Measurements from ENCODE around the gene SVEP1.

DNA sequence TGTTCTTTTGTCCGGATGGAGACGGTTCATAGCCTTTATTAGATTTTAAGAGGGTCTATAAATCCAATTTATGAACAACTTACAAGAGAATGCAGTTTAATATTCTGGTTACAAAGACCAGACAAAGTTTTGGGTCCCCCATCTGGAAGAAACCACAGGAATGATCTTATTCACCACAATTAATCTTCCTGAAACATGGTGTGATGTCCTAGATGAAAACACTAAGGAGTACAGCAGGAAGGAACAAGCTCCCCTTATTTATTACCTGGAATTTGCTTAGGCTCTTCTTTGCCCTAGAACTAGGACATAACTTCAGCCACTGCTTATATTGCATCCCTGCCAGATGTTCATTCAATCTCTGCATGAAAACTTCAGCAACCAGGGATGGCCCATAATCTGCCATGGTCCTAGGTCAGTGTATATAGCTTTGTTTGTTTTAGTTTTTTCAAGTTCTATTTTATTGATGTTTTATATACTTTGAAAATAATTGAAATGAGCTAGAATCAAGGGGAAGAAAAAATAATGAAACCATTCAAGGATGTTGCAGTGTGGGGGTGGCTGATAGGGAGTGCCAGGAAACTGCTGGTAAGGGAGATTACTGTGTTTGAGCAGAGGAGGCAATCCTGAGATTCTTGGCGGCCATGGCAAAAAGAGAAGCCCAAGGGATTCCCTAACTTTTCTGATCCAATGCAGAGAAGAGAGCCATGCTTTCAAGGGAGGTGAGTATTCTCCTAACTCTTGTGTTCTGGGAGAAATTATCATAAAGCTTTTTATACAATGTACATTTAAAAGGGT, 258.7 kb downstream of the SVEP1 start:
- no peak for TF ChIP-seq TAF1 (IDR thresholded peaks at IDR 0.05; ENCODE audit: borderline replicate concordance, insufficient read depth, low read length)
- TF ChIP-seq POLR2AphosphoS5 (IDR thresholded peaks at IDR 0.05; ENCODE audit: low read depth, low read length), result no peak
- no peak for TF ChIP-seq SIN3A (IDR thresholded peaks at IDR 0.05; ENCODE audit: borderline replicate concordance, insufficient read depth, low read length)
- TF ChIP-seq, protein P1, sequence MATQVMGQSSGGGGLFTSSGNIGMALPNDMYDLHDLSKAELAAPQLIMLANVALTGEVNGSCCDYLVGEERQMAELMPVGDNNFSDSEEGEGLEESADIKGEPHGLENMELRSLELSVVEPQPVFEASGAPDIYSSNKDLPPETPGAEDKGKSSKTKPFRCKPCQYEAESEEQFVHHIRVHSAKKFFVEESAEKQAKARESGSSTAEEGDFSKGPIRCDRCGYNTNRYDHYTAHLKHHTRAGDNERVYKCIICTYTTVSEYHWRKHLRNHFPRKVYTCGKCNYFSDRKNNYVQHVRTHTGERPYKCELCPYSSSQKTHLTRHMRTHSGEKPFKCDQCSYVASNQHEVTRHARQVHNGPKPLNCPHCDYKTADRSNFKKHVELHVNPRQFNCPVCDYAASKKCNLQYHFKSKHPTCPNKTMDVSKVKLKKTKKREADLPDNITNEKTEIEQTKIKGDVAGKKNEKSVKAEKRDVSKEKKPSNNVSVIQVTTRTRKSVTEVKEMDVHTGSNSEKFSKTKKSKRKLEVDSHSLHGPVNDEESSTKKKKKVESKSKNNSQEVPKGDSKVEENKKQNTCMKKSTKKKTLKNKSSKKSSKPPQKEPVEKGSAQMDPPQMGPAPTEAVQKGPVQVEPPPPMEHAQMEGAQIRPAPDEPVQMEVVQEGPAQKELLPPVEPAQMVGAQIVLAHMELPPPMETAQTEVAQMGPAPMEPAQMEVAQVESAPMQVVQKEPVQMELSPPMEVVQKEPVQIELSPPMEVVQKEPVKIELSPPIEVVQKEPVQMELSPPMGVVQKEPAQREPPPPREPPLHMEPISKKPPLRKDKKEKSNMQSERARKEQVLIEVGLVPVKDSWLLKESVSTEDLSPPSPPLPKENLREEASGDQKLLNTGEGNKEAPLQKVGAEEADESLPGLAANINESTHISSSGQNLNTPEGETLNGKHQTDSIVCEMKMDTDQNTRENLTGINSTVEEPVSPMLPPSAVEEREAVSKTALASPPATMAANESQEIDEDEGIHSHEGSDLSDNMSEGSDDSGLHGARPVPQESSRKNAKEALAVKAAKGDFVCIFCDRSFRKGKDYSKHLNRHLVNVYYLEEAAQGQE (IDR thresholded peaks at IDR 0.05; ENCODE audit: insufficient read depth in 1 of 2, low read depth in 2 of 2, low read length in 2 of 2), result no peak
- TF ChIP-seq FOXP2 (optimal IDR thresholded peaks at IDR 0.05; ENCODE audit: borderline replicate concordance, extremely low read depth, extremely low read length, insufficient read depth), result no peak
